Suprapubic skin (tissue), 4 donors: ENCODE data around the gene PCNX2.

Experiments
- EP300 ChIP-seq: sonication (generic); formaldehyde crosslinking; IDR thresholded peaks from one replicate; pipeline ENCODE4 v1.6.1; 2017; ENCODE audit warnings: antibody characterized with exemption
- POLR2A ChIP-seq, 2 donors: fragments of 450-650 bp; IDR thresholded peaks; one replicate each; pipeline ENCODE4 v1.6.1; 2017; ENCODE audit warnings: antibody characterized with exemption in 2 of 2, mild to moderate bottlenecking in 2 of 2, moderate library complexity in 2 of 2
- POLR2AphosphoS5 ChIP-seq, 3 donors: sonication (generic); formaldehyde crosslinking; IDR thresholded peaks; one replicate each; pipeline ENCODE4 v1.6.1; 2017; ENCODE audit warnings: antibody characterized with exemption in 3 of 3
- TF ChIP-seq, protein P1 (sequence below), 2 donors: fragments of 200-600 bp in 1 of 2; fragments of 450-650 bp in 1 of 2; sonication (generic) in 1 of 2; IDR thresholded peaks; one replicate each; pipeline ENCODE4 v1.5.1; 2016 to 2019; ENCODE audit warnings: antibody characterized with exemption in 2 of 2, mild to moderate bottlenecking in 1 of 2, moderate library complexity in 1 of 2

DNA sequence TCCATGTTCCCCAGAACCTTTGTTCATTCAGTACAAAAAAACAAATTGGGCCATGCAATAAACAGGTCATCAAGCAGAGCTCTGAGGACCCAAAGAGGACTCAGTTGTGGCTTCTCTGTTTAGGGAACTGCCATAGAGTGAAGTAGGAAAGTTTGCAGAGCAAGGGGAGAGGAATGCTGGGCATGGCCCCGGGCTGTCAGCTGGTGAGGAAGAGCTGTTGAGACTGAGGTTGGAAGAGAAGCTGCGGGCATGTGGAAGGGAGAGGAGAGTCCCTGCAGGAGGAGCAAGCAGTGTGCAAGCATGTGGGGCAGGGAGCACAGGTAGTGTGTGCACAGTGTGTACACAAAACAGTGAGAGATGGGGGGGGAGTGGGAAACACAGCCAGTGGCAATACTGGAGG lies 273.3 kb downstream of the PCNX2 start:
- TF ChIP-seq, protein P1, sequence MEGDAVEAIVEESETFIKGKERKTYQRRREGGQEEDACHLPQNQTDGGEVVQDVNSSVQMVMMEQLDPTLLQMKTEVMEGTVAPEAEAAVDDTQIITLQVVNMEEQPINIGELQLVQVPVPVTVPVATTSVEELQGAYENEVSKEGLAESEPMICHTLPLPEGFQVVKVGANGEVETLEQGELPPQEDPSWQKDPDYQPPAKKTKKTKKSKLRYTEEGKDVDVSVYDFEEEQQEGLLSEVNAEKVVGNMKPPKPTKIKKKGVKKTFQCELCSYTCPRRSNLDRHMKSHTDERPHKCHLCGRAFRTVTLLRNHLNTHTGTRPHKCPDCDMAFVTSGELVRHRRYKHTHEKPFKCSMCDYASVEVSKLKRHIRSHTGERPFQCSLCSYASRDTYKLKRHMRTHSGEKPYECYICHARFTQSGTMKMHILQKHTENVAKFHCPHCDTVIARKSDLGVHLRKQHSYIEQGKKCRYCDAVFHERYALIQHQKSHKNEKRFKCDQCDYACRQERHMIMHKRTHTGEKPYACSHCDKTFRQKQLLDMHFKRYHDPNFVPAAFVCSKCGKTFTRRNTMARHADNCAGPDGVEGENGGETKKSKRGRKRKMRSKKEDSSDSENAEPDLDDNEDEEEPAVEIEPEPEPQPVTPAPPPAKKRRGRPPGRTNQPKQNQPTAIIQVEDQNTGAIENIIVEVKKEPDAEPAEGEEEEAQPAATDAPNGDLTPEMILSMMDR (IDR thresholded peaks at IDR 0.05): no peak
- no peak for TF ChIP-seq POLR2A (IDR thresholded peaks at IDR 0.05)
- TF ChIP-seq POLR2AphosphoS5 (IDR thresholded peaks at IDR 0.05): no peak
- TF ChIP-seq EP300: no peak
